PC-3 (cell line): ENCODE measurements around the gene CPSF3. TPM values are rescaled to one million over a fixed set of nuclear protein-coding genes. Genes with fewer than 3 reads are reported as not detected.

Experiments used
- ATAC-seq: fragments of 200-7000 bp; cut with Tn5 transposase; 2 replicates; pipeline ENCODE4 v1.9.1; 2020; ENCODE audit warnings: mild to moderate bottlenecking, moderate library complexity
- BruUV-seq: library from RNA; stranded (reverse); fragments of 400-500 nt; replicated peaks from 2 replicates; lab custom pipeline; 2021; lab: Mats Ljungman, UMichigan
- CTCF ChIA-PET: fragments of 300-600 bp; sonication (Branson Sonifier 250); formaldehyde crosslinking; loops from one replicate; lab custom pipeline; 2022; ENCODE audit warnings: antibody characterized with exemption; lab: Charles Lee
- POLR2A ChIA-PET: fragments of 300-600 bp; sonication (Branson Sonifier 250); formaldehyde crosslinking; loops from one replicate; lab custom pipeline; 2022; ENCODE audit warnings: antibody characterized with exemption; ENCODE audit not compliant: unreplicated experiment; lab: Charles Lee
- DNase-seq: peaks from one replicate; pipeline ENCODE4 v3.0.0-alpha.2; 2015
- H2AFZ ChIP-seq: fragments of 300-600 bp; sonication (generic); 2 replicates; pipeline ENCODE4 v1.6.0; 2016; ENCODE audit warnings: antibody characterized with exemption, low read length
- H3F3A ChIP-seq: fragments of 300-600 bp; sonication (generic); one replicate; pipeline ENCODE4 v1.6.0; 2017; ENCODE audit warnings: antibody characterized with exemption, low read length, control low read depth, mild to moderate bottlenecking; ENCODE audit not compliant: unreplicated experiment
- H3K27ac ChIP-seq: fragments of 300-600 bp; sonication (generic); 2 replicates; pipeline ENCODE4 v1.5.1; 2016; ENCODE audit warnings: mild to moderate bottlenecking, low read length
- H3K27me3 ChIP-seq: fragments of 300-600 bp; sonication (generic); 2 replicates; pipeline ENCODE4 v1.6.1; 2016; ENCODE audit warnings: low read length, mixed read lengths
- H3K36me3 ChIP-seq: fragments of 300-600 bp; sonication (generic); 2 replicates; pipeline ENCODE4 v1.6.1; 2016; ENCODE audit warnings: low read depth, mixed run types, low read length, mixed read lengths
- H3K4me1 ChIP-seq: fragments of 300-600 bp; sonication (generic); 2 replicates; pipeline ENCODE4 v1.5.1; 2016; ENCODE audit warnings: low read length; ENCODE audit not compliant: insufficient read depth
- H3K4me2 ChIP-seq: fragments of 300-600 bp; sonication (generic); 2 replicates; pipeline ENCODE4 v1.6.0; 2016; ENCODE audit warnings: low read length
- H3K4me3 ChIP-seq: fragments of 300-600 bp; sonication (generic); 2 replicates; pipeline ENCODE4 v1.5.1; 2016; ENCODE audit warnings: mild to moderate bottlenecking, low read length, mixed read lengths
- H3K79me2 ChIP-seq: fragments of 300-600 bp; sonication (generic); 2 replicates; pipeline ENCODE4 v1.6.1; 2017; ENCODE audit warnings: low read length, mixed read lengths
- H3K9ac ChIP-seq: fragments of 300-600 bp; sonication (generic); 2 replicates; pipeline ENCODE4 v1.6.0; 2016; ENCODE audit warnings: mild to moderate bottlenecking, low read length
- H3K9me2 ChIP-seq: fragments of 300-600 bp; sonication (generic); replicated peaks from 2 replicates; pipeline ENCODE4 v1.6.1; 2016; ENCODE audit warnings: mixed run types, low read length, mixed read lengths
- H3K9me3 ChIP-seq: fragments of 300-600 bp; sonication (generic); 2 replicates; pipeline ENCODE4 v1.6.1; 2016; ENCODE audit warnings: low read length, mixed read lengths
- H4K20me1 ChIP-seq: fragments of 300-600 bp; sonication (generic); 2 replicates; pipeline ENCODE4 v1.6.1; 2016; ENCODE audit warnings: low read length, mixed read lengths
- EZH2 ChIP-seq: fragments of 300-600 bp; sonication (generic); IDR thresholded peaks from one replicate; pipeline ENCODE4 v1.6.1; 2017; ENCODE audit warnings: antibody characterized with exemption, mild to moderate bottlenecking, low read length; ENCODE audit not compliant: unreplicated experiment
- EZH2phosphoT487 ChIP-seq: fragments of 300-600 bp; sonication (generic); IDR thresholded peaks from 2 replicates; pipeline ENCODE4 v1.6.1; 2018; ENCODE audit warnings: mild to moderate bottlenecking, antibody characterized with exemption, low read length, borderline replicate concordance
- intact Hi-C: fragments of 100-400 bp; cut with micrococcal nuclease; formaldehyde crosslinking; loops from 2 replicates; pipeline ENCODE4 v1.9.0; 2023
- total RNA-seq: library from RNA; depleted of rRNA; stranded (reverse); fragments of >200 nt; gene quantifications from 2 replicates; pipeline ENCODE4 v1.2.3, GENCODE V29; 2014
- TF ChIP-seq, protein P1 (sequence below): fragments of 300-600 bp; sonication (generic); conservative IDR thresholded peaks from 2 replicates; pipeline ENCODE4 v1.5.1; 2017; ENCODE audit warnings: antibody characterized with exemption, low read depth, mild to moderate bottlenecking, low read length

The CPSF3 gene
- total RNA-seq, 1 experiment from 2014 or later, result 60.1 TPM

DNA sequence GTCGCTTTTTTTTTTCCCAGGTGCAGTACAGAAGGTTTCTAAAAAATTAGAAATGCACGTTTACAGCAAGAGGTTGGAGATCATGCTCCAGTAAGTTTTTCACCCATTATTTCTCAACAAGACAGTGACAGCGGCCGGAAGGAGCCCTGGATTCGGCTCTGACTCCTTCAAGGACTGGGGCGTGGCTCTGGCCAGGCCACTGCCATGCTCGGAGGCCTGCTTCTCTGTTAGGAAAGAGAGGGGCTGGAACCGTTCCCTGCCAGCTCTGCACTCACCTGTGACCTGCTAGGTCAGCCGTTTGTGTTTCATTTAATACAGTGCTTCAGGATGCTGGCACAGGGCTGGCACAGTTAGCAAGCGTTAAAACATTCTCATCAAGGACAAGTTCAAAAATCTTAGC is 44.2 kb downstream of the CPSF3 start:
- H4K20me1 ChIP-seq, result no peaks in the 10 kb centered on the region
- no peak overlapping the region for H3K4me3 ChIP-seq
- ATAC-seq, result no peak

DNA sequence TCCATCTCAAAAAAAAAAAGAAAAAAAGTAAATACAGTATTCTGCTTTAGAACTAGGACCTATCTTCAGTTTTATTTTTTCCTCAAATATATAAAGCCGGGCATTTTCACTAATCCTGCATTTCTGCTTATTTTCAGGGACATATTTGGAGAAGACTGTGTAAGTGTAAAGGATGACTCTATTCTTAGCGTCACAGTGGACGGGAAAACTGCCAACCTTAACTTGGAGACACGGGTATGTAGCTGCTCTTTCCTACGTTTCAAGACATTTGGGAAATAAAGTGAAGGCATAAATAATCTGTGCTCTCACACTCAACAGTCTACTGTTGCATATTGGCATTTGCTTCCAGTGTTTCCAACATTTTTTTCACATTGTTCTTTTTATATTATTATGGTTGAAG is 47.8 kb downstream of the CPSF3 start:
- ChIA-PET CTCF (interaction anchor here (0.6 kb wide), 1 partner anchor 307 kb away, joined by 3 read pairs; no protein-coding TSS in a partner anchor), POLR2A (no interaction called here)
- H3F3A ChIP-seq, result no peaks in the 10 kb centered on the region
- intact Hi-C loops, result no loop called here
- peaks cover 12% of the 10 kb centered on the region for H3K36me3 ChIP-seq
- H3K27me3 ChIP-seq, result no peaks in the 10 kb centered on the region
- no peaks in the 10 kb centered on the region for H3K9me3 ChIP-seq
- H3K27ac ChIP-seq, result no peak overlapping the region
- ATAC-seq (no peak), DNase-seq (no peak)
- TF ChIP-seq EZH2, result no peak
- TF ChIP-seq EZH2phosphoT487, result no peak
- TF ChIP-seq, protein P1, sequence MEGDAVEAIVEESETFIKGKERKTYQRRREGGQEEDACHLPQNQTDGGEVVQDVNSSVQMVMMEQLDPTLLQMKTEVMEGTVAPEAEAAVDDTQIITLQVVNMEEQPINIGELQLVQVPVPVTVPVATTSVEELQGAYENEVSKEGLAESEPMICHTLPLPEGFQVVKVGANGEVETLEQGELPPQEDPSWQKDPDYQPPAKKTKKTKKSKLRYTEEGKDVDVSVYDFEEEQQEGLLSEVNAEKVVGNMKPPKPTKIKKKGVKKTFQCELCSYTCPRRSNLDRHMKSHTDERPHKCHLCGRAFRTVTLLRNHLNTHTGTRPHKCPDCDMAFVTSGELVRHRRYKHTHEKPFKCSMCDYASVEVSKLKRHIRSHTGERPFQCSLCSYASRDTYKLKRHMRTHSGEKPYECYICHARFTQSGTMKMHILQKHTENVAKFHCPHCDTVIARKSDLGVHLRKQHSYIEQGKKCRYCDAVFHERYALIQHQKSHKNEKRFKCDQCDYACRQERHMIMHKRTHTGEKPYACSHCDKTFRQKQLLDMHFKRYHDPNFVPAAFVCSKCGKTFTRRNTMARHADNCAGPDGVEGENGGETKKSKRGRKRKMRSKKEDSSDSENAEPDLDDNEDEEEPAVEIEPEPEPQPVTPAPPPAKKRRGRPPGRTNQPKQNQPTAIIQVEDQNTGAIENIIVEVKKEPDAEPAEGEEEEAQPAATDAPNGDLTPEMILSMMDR, result no peak
- H3K79me2 ChIP-seq, result peaks cover 12% of the 10 kb centered on the region
- no peaks in the 10 kb centered on the region for H4K20me1 ChIP-seq
- H3K4me3 ChIP-seq, result no peak overlapping the region
- peaks cover 8% of the 10 kb centered on the region; the same call in 1 of the 2 replicates for H3K4me1 ChIP-seq
- H3K9me2 ChIP-seq, result no peaks in the 10 kb centered on the region
- H3K4me2 ChIP-seq, result no peak overlapping the region
- no peak overlapping the region for H2AFZ ChIP-seq
- no TSS peak for BruUV-seq
- no peak overlapping the region for H3K9ac ChIP-seq

More for the DNA sequence above, 44.2 kb downstream of the CPSF3 start:
- intact Hi-C loops, result no loop called here
- no peaks in the 10 kb centered on the region for H3K9me3 ChIP-seq
- no peak overlapping the region for H2AFZ ChIP-seq
- H3K9me2 ChIP-seq, result no peaks in the 10 kb centered on the region
- no peak for DNase-seq
- H3K36me3 ChIP-seq, result peaks cover 19% of the 10 kb centered on the region
- H3K4me2 ChIP-seq, result no peak overlapping the region
- no peaks in the 10 kb centered on the region for H3K4me1 ChIP-seq
- no peaks in the 10 kb centered on the region for H3F3A ChIP-seq
- no TSS peak for BruUV-seq
- no peak overlapping the region for H3K27ac ChIP-seq
- ChIA-PET POLR2A (interaction anchor here (0.6 kb wide), 1 partner anchor 22 kb away, joined by 3 read pairs; no protein-coding TSS in a partner anchor), CTCF (no interaction called here)
- no peak overlapping the region for H3K9ac ChIP-seq
- TF ChIP-seq, protein P1, result no peak
- TF ChIP-seq EZH2 (no peak), EZH2phosphoT487 (no peak)
- no peaks in the 10 kb centered on the region for H3K79me2 ChIP-seq
- H3K27me3 ChIP-seq, result no peaks in the 10 kb centered on the region

DNA sequence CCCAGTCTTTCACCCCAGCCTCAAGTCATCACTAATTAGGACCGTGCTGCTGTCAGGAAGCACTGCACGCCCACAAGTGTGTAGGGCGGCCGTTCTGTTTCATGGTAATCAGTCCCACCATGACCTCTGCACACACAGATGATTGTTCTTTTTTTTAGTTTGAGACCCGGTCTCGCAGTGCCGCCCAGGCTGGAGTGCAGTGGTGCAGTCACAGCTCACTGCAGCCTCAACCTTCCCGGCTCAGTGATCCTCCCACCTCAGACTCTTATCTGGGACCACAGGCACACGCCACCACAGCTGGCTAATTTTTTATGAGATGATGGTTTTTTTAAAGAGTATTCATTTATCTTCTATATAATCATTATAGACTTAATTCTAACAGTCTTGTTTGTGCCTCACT is 49.1 kb downstream of the CPSF3 start:
- peaks cover 8% of the 10 kb centered on the region; the same call in 1 of the 2 replicates for H3K4me1 ChIP-seq
- intact Hi-C loops, result no loop called here
- peaks cover 14% of the 10 kb centered on the region for H3K79me2 ChIP-seq
- no TSS peak for BruUV-seq
- H3K9me3 ChIP-seq, result no peaks in the 10 kb centered on the region
- ChIA-PET CTCF (no interaction called here), POLR2A (no interaction called here)
- no peaks in the 10 kb centered on the region for H3K27me3 ChIP-seq
- no peaks in the 10 kb centered on the region for H4K20me1 ChIP-seq
- no peak overlapping the region for H3K4me3 ChIP-seq
- no peaks in the 10 kb centered on the region for H3K9me2 ChIP-seq
- no peak overlapping the region for H3K27ac ChIP-seq
- H2AFZ ChIP-seq, result no peak overlapping the region
- peaks cover 19% of the 10 kb centered on the region for H3K36me3 ChIP-seq
- no peak overlapping the region for H3K9ac ChIP-seq
- ATAC-seq, result no peak
- no peaks in the 10 kb centered on the region for H3F3A ChIP-seq
- no peak for DNase-seq
- TF ChIP-seq EZH2, result no peak
- no peak for TF ChIP-seq EZH2phosphoT487
- TF ChIP-seq, protein P1, result no peak
- no peak overlapping the region for H3K4me2 ChIP-seq
